ENCODE data around the gene WDTC1.

GRCh38 chr1:27351541-27352107 lies 117.2 kb downstream of the WDTC1 start:
- TF ChIP-seq MYBL2 (CRISPR knock-in tag; IDR thresholded peaks at IDR 0.05), result no peak
- TF ChIP-seq SP1 (CRISPR knock-in tag; conservative IDR thresholded peaks at IDR 0.05), result no peak
- no peak for TF ChIP-seq FOXP1 (CRISPR knock-in tag; IDR thresholded peaks at IDR 0.05; ENCODE audit: borderline replicate concordance)
- TF ChIP-seq, protein P1, sequence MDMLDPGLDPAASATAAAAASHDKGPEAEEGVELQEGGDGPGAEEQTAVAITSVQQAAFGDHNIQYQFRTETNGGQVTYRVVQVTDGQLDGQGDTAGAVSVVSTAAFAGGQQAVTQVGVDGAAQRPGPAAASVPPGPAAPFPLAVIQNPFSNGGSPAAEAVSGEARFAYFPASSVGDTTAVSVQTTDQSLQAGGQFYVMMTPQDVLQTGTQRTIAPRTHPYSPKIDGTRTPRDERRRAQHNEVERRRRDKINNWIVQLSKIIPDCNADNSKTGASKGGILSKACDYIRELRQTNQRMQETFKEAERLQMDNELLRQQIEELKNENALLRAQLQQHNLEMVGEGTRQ (CRISPR knock-in tag; IDR thresholded peaks at IDR 0.05), result no peak
- TF ChIP-seq, protein P2, sequence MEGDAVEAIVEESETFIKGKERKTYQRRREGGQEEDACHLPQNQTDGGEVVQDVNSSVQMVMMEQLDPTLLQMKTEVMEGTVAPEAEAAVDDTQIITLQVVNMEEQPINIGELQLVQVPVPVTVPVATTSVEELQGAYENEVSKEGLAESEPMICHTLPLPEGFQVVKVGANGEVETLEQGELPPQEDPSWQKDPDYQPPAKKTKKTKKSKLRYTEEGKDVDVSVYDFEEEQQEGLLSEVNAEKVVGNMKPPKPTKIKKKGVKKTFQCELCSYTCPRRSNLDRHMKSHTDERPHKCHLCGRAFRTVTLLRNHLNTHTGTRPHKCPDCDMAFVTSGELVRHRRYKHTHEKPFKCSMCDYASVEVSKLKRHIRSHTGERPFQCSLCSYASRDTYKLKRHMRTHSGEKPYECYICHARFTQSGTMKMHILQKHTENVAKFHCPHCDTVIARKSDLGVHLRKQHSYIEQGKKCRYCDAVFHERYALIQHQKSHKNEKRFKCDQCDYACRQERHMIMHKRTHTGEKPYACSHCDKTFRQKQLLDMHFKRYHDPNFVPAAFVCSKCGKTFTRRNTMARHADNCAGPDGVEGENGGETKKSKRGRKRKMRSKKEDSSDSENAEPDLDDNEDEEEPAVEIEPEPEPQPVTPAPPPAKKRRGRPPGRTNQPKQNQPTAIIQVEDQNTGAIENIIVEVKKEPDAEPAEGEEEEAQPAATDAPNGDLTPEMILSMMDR (IDR thresholded peaks at IDR 0.05), result no peak
- TF ChIP-seq JUN (CRISPR knock-in tag; IDR thresholded peaks at IDR 0.05), result no peak
- no peak for TF ChIP-seq FOXK1 (CRISPR knock-in tag; IDR thresholded peaks at IDR 0.05)
- TF ChIP-seq IRF2 (CRISPR knock-in tag; IDR thresholded peaks at IDR 0.05; ENCODE audit: borderline replicate concordance, low read depth), result no peak
- TF ChIP-seq ZNF138 (CRISPR knock-in tag; conservative IDR thresholded peaks at IDR 0.05), result no peak
